Stimulated activated CD4-positive, alpha-beta T cell treated with anti-CD3 and anti-CD28 coated beads, Interleukin-12 subunit alpha, Interleukin-12 subunit beta, amount 100 ng/mL, for 4 hours (primary cell): ENCODE data around the gene SERINC5.

ENCODE experiments used
- DNase-seq: peaks from one replicate; pipeline ENCODE4 v3.0.0-alpha.2; 2020

The SERINC5 gene

DNA sequence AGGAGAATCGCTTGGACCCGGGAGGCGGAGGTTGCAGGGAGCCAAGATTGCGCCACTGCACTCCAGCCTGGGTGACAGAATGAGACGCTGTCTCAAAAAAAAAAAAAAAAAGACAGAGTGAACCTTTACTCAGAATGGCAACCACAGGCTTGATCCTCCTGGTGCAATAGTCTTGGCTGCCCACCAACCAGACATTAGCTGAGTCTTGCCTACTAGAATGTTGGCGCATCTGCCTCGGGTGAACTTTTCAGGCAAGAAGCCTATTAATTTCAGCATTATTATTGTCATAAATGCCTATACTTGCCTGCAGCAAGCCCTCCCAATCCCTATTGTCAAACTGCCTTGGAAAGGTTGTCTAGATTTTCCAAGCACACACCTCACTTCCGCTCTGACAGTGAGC, 4.2 kb downstream of the SERINC5 start:
- no peak for DNase-seq

DNA sequence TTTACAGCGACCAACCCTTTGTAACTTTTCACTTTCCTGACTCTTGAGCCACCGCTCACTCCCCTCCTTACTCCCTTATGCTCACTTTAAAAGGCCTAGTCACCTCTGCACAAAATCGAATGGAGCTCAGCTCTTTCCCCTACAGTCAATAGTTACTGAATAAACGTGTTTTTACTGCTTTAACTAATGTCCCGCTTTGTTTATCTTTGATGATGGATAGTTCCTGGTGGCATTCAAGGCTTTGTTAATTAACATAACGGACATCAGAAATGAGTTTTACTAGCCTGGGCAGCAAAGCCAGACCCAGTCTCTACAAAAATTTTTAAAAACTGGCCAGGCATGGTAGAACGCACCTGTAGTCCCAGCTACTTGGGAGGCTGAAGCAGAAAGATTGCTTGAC, 5.0 kb downstream of the SERINC5 start:
- DNase-seq, result no peak

DNA sequence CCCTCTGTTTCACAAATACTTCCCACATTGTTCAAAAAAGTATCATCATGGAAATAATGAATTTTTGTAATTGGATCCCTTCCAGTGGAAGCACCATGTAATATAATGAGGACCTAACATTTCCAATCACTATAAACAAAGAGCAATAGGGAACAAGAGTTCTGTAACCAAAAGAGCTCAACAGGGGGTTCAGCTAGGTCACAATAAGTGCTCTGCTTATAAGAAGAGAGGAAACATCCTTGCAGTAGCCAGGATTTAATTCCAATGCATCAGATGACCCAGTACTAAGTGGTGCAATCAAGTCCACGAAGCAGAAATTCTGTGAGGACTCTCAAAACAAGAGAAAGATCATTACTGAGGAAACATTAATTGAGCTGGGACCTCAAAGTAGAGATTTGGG, 5.9 kb downstream of the SERINC5 start:
- DNase-seq, result no peak

DNA sequence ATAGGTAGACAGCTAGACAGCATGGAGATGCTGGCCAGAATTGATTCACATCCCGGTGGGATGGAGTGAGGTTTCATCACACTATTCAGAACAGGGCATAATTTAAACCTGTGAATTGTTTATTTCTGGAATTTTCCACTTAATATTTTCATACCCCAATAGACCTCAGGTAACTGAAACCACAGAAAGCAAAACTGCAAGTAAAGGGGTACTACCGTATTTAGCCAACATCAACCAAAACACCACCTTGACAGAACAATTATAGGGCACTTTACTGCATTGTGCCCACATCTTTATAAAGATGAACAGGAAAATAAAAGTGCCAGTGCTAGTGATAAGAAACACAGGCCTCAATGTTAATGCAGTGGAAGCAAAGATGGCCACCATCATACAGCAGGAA, 7.5 kb downstream of the SERINC5 start:
- no peak for DNase-seq

DNA sequence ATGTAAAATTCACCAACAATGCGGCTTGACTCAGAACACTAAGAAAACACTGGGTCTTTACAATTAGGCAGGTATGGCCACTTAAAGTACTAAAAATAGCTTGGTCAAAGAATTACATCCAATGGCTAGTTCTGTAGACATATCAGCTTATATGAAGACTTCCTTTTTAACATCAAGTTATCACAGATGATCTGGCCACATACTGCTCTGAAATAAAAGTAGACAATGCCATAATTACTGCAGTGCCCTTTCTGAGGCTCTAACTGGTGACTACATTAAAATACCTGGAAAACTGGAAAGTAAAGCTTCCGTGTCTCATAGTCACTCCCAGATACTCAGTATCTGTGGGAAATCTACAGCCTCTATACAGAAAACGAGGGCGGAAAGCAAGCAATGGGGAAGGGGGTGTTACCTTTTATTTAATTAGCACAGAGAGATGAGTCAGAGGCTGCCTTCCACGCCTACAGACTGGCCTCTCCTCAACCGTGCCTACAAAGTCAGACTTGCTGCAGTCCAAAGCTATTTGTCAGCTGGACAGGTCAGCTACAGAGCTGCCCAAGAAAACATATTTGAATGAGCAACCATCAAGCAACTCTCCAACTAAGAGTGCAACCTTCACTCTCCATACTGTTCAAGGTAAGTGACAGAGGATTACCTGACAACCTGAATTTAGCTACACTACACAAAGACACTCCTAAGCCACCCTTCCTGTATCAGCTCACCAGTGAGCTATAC, 8.7 kb downstream of the SERINC5 start:
- no peak for DNase-seq

DNA sequence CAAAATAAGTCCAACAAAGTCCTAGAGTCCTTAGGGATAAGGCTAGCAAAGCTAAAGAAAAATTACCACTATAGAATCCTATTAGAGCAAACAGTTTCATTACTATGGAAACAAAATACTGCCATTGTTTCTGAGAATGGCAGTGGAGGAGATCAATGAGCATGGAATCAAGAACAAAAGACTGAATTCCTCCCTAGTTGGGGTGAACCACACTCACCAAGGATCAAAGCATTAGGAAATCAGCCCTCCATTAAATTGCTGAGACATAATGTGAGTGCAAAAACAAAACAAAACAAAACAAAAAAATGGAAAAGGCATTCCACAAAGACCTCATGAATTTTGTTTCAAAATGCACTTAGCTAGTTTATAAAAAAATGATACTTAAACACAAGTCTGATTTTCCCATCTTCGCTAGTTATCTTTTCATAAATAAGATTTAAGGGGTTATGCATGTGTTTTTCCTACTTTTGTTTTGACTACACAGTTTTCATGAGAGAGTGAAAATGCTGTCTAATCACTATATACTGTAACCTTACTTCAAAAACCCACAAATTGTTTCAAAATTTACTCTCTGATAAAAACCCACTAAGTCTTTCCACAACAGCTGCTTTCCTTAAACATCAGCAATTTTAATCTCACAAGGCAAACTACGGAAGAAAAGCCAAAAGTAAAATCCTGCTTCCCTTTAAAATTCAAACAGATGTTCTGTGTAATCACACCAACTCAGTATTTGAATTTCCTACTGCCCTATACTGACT, 9.7 kb downstream of the SERINC5 start:
- DNase-seq, result no peak

DNA sequence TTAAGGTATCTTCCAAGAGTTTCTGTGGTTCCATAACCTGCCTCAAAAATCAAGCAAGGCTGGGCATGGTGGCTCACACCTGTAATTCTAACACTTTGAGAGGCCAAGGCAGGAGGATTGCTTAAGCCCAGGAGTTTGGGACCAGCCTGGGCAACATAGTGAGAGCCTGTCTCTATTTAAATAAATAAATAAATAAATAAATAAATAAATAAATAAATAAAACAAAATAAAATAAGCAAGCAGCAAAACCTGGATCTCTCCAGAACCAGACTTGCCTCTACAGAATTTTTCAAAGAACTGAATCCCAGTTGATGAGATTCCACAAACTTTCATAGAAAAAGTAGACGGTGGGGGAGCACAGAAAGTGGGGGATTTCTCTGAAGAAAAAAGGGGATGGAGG, 12.3 kb downstream of the SERINC5 start:
- DNase-seq, result no peak

DNA sequence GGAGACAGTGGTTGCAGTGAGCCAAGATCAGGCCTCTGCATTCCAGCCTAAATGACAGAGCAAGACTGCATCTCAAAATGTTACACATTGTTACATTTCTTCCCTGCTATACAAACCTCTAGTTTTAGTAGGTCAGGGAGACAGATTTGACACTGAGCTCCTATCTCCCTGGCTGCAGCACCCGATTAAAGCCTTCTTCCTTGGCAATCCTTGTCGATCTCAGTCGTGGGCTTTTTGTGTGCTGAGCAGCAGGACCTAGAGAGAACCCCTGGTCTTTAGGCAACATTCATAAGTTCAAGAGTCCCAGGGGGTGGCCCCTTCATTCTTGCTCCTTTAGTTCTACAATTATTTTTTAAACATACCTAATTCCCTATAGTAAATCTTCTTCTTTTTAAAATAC, 13.0 kb downstream of the SERINC5 start:
- no peak for DNase-seq

DNA sequence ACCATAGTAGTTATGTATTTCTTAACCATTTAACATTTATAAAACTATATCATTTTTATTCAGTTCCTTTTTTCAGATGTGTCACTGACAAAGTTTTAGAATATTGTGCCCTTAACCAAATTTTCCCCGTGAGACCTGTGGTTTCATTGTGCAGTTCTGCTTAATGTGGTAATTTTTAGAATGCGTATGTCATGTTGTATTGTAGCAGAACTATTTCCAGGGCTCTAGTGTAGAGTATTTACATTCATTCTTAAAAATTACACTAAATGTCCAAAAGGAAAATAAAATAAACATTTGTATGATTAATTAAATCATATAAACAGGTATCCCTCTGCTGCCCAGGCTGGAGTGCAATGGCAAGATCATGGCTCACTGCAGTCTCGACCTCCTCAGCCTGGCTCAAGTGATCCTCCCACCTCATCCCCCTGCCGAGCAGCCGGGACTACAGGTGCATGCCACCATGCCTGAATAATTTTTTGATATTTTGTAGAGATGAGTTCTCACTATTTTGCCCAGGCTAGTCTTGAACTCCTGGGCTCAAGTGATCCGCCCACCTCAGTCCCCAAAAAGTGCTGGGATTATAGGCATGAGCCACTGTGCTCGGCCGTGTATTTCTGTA, 15.4 kb downstream of the SERINC5 start:
- DNase-seq, result no peak

DNA sequence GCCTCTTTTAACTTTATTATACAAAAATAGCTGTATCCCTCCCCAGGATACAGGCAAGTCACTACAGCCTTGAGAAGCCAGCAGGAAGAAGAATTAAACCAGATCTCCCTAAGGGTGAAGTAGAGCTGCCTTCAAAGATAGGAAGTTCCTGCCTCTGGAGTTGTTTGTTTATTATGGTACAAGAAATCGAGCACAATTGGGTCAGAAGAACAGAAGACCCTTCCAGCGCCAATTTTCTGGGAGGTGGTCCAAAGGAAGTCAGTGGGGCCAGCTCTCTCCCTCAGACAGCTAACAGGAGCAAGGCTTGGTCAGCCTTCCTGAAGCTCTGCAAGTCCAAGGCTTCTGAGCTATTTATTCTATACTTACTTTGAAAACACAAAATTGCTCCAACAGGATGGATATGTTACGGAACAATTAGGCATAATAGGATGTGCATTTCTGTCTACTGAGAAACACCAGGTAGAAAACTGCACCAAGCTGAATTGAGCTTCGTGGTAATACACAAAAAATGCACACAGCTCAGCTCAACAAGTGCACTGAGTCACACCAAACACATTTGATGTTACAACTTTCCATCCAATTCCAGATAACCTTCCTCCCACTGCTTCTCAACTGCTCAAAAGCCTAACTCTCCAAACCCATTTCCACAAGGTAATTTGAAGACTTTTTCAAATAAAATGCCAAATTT, 16.0 kb downstream of the SERINC5 start:
- no peak for DNase-seq

DNA sequence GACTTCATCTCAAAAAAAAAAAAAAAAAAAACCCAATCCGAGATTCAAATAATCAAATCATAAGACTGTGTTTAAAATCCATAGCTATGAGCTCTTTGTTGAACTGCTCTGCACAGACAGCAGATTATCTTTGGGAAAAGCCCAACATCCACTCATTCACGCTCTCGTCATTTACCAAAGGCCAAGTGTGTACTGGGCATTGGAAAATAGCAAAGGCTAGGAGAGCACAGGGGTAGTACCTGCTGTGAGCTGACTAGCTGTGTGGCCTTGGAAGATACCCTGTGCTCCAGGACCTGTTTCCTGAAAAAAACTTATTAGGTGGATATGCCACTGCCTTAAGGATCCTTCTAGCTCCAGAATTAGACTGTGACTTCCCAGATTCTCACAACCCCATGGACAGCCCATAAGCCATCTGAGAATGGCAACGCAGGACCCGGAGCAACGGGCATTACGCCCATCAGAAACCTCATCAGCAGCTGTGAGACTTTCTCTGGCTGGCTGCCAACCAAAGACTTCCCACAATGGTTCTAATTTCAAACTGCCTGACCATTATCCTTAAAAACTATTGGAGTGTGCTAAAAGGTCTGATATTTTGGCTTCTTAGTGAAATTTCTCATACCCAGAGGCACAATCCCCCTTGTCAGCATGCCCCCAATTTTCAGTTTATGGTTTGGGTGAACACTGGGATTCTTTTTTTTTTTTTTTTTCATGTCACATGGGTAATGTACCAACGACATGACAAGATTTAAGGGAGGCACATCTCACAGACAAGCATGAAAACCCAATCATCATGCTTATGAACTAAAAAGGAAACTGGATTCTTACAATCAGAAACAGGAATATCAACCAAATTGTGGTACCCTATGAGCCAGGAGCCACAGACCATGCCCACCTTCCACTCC, 16.8 kb downstream of the SERINC5 start:
- DNase-seq, result no peak

DNA sequence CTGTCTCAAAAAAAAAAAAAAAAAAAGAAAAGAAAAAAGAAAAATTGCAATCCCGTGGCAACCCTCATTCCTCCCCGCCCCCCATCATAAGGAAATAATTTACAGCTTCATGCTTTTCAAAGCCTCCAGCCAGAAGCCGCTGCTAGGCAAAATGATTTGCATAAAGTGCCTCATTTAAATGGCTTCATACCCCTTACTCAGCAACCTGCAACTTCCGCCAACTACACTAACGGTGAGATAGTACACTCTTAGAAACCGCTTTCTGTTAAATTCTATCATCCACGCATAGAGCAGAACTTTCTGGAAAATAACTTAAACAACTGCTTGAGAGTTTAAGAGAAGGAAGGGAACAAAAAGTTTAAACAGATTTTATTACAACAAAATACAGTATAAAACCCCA, 17.8 kb downstream of the SERINC5 start:
- DNase-seq, result no peak

DNA sequence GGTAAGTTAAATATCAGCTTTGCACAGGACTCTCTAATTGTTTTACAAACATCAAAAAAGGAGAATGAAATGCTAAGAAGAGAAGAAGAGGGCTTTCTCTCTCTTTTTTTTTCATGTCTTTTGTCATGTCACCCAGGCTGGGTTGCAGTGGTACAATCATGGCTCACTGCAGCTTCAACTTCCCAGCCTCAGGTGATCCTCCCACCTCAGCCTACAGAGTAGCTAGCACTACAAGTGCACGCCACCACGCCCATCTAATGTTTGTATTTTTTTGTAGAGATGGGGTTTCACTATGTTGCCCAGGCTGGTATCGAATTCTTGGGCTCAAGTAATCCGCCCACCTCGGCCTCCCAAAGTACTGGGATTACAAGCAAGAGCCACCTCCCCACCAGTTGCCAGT, 18.6 kb downstream of the SERINC5 start:
- no peak for DNase-seq

DNA sequence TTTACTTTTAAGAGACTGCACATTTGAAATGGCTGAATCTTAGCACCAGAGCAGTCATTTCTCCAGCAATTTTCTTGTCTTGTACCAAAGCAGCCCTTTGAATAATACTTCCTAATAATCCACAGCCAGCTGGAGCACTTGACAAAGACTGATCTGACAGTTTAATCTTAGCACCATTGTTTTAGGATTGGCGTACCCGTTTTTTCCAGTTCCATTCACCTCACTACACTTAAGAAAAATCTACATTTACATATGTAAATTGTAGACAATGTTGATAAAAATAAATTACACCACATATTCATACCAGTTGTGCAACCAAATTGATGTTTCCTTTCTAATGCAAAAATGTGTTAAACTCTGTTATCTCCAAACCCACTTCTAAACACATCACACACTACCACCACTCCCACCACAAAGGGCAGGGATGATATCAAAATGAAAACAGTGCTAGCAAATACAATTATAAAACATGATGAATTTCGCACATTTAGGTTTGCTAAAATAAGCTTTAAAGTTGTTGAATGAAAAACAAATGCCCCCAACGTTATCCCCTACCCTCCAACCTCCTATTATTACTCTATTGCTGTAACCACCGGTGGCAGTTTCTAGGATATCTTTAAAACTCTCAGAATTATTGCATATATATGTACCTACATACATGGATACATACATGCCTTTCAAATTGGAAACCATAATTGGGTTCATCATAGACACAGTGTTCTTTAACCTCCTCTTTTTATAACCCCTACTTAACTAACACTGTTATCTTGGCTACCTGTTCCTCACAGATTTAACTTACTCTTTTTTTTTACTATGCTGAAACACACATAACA, 21.5 kb downstream of the SERINC5 start:
- DNase-seq, result no peak

DNA sequence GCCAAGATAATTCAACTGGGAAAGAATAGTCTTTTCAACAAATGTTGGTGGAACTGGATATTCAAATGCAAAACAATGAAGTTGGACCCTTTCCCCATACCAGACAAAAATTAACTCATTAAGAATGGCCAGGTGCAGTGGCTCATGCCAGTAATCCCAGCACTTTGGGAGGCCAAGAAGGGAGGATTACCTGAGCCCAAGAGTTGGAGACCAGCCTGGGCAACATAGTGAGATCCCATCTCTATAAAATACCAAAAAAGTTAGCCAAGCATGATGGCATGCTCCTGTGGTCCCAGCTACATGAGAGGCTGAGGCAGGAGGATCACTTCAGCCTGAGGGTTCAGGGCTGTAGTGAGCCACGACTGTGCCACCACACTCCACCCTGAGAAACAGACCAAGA, 24.2 kb downstream of the SERINC5 start:
- DNase-seq, result no peak

DNA sequence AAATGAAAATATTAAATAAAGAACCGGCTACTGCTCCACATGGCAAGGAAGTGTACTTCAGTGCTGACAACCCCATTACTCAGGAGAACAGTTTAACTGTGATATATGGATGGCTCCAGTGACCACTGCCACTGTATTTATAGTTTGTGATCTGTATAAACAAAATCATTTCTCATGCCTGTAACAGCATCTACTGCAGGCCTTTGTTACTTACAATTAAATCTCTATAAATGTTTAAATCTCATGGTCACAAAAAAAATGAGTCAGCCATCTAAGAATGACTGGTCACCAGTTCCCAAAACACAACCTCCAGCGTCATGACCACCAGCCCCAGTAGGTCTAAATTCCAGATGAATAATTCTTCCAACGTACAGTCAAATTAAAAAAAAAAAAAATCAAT, 24.6 kb downstream of the SERINC5 start:
- DNase-seq, result no peak

DNA sequence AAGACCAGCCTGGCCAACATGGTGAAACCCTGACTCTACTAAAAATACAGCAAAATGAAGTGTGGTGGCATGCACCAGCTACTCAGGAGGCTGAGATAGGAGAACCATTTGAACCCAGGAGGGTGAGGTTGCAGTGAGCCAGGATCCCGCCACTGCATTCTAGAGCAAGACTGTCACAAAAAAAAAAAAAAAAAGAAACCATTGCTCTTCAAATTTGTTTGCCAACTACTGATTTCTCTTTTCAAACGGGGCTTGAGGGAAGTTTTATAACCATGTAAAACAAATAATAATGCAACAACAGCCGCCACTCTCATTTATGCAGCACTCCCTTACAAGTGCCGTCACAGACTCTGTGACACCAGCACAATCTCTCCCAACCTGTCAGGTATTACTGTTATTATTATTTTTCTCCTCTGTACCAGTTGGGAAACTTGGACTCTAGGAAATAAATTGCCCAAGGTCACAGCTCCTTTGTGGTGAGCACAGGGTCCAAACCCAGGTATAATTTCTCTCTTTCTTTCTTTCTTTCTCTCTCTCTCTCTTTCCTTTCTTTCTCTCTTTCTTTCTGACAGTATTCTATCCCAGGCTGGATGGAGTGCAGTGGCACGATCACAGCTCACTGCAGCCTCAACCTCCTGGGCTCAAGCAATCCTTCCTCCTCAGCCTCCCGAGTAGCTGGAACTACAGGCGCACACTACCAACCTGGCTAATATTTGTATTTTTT, 25.4 kb downstream of the SERINC5 start:
- no peak for DNase-seq

DNA sequence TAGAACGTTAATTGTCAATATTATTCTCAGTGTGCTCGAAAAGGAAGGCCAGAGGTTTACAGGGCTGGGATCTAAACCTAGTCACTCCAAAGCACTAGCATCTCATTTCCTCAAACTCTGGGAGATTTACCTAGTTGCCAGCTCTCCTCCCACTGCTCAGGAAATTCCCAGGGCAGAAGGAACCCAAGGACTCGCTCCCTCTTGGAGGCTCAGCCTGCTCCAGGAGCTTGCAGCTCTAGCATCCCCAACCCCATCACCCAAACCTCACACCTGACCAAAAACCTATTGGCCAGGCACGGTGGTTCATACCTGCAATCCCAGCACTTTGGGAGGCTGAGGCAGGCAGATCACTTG, 26.0 kb downstream of the SERINC5 start:
- DNase-seq, result no peak

DNA sequence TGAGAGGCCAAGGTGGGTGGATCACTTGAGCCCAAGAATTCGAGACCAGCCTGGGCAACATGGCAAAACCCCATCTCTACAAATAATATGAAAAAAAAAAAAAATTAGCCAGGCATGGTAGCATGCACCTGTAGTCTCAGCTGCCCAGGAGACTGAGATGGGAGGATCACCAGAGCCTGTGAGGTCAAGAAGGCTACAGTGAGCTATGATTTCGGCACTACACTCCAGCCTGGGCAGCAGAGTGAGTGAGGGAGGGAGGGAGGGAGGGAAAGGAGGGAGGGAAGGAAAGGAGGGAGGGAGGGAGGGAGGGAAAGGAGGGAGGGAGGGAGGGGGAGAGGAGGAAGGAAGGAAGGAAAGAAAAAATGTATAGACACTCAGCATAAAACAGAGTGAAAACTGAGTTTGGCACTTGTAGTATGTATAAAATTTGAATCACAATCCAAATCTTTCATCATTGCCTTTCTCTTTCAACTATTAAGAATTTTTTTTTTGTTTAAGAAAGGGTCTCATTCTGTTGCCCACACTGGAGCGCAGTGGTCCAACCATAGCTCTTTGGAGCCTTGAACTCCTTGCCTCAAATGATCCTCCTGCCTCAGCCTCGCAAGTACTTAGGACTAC, 27.8 kb downstream of the SERINC5 start:
- no peak for DNase-seq

DNA sequence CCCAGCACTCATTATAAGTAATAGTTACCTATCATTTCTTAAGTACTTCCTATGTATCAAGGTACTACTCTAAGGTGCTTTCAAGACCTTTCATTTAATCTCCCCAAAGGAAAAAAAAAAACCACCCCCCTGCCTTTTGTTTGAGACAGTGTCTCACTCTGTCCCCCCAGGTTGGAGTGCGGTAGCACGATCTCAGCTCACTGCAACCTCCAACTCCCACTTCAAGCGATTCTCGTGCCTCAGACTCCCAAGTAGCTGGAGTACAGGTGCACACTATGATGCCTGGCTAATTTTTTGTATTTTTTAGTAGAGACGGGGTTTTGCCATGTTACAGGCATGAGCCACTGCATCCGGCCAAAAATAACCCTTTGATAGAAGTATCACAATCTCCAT, 29.9 kb downstream of the SERINC5 start:
- no peak for DNase-seq
